ENCODE measurements around the gene FAM3B.

- TF ChIP-seq CTCF (IDR thresholded peaks at IDR 0.05): no peak
- peak in 2 of 3 donors; percentile 28 to 59 for TF ChIP-seq POLR2A (IDR thresholded peaks at IDR 0.05)
Observed at GRCh38 chr21:41361786-41362604, 45.4 kb downstream of the FAM3B start, which contains the start of gene MX2.
